Effector CD8-positive, alpha-beta T cell (primary cell): ENCODE data around the gene EVX2.

ENCODE experiments used
- DNase-seq: peaks from one replicate; lab custom pipeline; 2025; lab: John Stamatoyannopoulos, UW

EVX2 gene

DNA sequence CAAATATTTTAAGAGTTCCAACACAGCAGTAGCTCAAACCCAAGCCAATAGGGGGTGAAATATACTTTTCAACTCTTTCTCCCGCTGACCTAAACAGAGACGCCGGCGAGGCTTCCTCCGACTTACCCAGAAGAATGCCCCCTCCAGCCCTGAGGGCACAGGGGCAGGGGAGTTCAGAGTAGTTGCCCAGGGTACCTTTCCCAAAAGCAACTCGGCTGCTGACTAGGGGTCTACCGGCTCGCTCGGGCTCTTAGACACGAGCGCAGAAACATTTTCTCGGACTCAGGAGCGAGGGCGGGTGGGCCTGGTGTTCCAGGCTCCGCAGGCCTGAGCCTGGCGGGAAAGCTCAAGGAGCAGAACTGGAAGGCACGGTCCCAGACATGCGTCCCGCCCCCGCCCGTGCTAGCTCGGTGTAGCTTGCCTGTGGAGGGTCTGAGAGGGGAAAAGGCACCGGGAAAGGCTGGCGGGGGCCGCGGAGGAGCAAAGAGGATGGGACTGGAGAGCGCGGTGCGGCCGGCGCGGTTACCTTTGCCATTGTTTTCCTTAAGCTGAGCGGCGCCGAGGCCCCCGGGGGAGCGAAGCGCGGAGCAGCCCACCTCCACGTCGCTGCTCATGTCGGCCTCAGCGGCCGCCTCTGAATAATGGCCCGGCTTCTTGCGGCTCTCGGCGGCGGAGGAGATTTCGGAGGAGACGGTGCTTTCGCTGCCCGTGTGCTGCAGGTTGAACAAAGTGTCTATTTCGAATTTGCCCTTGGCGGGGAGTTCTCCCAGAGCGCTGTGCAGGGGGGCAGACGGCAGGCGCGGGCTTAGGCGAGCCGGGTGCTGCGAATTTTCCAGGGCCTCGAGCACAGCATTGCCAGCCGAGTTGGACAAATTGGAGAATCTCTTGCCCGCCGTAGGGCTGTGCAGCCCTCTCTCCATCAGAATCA lies 674 bp downstream of the EVX2 start:
- DNase-seq: no peak

DNA sequence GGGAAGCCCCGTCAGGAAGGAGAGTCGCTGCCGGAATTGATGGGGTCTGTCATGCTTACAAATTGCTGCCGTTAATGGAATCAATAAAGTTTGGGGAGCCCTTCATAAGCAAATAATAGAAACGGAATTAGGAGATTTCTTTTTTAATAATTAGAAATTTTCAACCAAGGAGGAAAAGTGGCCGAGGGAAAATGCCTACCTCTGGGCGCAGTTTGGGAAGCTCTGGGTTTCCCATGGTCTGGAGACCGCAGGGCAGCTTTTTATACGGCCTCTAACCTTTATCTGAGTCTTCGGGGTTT lies 1.3 kb downstream of the EVX2 start:
- no peak for DNase-seq

DNA sequence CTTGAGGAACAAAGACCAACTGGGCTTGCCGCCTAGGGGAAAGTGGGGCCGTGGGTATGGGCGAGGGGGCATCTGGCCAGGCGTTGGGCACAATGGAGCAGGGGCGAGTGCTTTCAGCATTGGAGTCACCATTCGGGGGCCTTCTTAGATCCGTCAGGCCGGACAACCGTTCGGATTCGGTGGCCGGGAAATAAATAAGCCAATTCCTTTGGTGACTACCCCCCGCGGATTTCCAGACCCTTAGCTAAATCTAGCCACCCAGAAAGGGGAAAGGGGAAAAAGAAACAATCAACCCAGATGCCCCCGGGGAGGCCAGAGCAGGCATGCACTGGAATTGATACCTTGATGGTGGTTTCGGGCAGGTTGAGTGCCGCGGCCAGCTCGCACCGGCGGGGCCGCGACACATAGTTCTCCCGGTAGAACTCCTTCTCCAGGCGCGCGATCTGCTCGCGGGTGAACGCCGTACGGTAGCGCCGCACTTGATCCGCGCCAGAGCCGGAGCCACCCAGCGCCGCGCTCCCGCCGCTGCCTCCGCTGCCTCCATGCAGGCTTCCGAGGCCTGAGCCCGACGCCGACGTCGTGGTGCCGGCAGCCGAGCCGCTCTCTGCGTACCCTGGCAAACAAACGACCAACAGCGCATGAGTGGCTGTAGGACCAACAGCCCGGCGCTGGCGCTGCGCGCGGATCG lies 1.8 kb downstream of the EVX2 start:
- no peak for DNase-seq

DNA sequence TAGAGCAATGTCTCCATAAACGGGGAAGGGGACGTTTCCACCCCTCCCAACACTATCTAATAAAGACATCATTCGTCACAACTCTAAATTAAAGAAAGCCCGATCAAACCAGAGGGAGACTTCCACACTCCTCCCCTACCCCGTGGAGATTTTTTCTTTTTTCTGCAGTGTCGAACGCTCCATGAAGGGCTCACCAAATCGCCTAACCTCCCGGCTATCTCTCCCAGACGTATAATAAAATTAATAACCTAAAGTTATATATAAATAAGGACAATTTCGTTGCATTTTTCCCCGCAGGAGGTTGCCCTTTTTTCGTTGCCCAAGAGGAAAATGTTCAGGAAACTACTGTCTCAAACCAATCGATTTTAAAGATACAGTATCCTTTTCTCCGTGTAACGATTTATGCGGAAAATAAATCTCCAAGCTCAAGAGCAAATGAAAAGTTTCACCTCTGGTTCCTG lies 2.4 kb downstream of the EVX2 start:
- DNase-seq: no peak

DNA sequence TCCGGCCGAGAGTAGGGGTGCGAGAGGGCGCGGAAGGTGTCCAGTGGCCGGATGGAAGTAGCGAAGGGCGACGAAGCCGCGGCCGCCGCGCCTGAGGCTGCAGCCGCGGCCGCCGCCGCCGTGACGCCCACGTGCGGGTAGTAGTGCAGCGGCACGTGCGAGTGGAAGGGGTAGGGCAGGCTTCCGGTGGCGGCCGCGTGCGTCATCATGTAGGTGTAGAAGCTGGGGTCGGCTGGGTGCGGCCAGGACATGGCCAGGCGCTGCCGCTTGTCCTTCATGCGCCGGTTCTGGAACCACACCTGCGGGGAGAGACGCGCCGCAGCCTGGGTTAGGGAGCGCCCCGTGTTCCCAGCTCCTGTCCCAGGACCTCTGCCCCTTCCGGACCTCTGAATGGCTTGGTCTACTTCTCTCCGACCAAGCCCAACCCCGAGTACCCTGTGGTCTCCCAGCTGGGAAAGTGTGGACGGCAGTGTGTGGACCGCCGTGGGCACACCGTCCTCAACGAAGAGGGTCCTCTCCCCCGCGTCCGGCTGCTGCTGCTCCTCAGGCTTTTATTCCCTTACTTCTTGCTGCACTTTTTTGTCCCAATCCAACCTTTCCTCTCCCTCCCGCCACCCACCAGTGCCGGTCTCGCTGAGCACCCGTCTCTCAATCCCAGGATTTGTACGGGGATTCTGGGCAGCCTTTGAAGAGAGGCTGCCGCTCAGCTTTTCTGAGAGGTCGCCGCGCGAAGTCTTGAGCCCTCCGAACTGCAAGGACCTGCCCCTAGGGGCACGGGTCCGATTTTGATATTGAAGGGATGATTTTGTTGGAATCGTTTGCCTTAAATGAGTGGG lies 3.0 kb downstream of the EVX2 start:
- no peak for DNase-seq

DNA sequence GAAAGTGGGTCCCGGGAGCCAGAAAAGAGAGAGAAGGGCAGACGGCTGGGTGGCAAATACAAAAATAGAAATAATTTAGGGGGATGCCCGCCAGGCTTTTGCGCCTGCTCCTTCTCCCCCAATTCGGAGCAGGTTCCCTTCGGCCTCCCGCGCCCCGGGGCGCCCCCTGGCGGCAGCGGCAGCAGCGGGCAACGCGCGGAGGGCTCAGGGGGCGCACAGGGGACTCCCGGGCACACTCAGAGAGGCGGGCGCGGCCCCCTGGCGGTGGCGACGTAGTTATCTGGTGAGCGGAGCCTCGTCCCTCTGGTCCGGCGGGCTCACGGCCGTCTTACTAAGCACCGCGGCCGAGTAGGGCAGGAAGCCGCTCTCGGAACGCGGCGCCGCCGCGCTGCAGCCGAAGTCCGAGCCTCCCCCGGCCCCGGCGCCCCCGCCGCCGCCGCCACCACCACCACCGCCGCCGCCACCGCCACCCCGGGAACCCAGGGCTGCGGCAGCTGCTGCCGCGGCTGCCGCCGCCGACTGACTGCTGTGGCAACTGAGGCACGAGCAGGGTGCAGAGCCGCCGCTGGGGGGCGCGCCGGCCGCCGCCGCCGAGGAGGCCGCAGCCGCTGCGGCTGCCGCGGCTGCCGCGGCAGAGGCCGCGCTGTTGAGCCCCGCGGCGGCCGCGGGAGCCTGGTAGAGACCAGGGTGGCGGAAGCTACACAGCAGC lies 3.8 kb downstream of the EVX2 start:
- no peak for DNase-seq

DNA sequence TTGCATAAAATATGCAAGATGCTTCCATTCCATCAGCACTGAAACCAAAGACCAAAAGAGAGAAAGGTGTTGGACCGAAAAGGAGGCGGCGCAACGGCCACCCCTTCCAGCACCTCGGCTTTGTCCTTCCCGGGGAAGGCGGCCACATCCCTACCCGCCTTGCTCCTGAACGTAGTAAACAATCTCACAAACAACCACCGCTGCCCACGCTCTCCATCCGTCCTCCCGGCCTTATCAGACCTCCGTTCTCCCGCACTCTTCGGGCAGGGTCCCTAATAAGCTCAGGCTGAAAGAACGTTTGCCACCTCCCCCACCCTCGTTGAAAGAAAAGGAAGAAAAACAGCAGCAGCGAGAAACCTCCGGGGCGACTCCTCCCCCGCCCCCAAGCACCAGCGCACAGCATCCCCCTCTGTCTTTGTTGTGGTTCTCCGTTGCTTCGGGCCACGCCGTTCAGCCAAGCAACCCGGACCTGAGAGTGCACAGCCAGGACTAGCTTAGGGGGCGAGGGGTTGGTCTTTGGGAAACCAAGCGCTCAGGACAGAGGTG lies 4.4 kb downstream of the EVX2 start:
- no peak for DNase-seq

DNA sequence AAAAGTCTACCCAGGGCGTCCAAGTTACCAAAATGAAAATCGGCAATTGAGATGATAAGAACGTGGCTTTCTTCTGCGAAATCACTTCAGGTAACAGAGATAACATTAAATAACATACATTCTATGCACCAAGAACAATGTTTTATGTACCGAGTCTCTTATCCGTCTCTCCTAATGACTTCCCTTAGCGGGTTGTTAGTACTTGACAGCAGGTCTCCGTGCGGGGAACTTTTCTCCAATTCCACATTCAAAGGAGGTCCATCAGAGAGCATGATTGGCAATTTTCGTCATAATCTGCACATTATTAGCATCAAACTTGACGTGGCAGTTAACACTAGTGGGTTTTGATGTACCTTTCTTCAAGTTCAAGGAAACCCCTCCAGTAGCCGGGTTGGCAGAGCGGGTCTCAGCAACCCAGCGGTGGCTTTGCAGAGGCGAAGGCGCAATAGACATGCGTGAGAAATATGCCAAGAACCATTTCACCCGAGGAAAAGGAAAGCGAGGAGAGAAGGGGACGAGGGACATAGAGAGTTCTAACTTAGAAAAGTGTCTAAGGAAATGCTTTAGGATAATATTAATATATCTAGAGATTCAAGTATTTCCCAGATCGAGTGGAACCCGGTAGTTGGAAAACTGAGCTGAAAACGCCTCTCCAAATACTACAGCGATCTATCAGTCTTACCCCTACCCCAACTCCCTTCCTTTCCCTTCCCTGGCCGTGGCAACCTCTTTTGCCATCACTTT lies 5.0 kb downstream of the EVX2 start:
- no peak for DNase-seq

DNA sequence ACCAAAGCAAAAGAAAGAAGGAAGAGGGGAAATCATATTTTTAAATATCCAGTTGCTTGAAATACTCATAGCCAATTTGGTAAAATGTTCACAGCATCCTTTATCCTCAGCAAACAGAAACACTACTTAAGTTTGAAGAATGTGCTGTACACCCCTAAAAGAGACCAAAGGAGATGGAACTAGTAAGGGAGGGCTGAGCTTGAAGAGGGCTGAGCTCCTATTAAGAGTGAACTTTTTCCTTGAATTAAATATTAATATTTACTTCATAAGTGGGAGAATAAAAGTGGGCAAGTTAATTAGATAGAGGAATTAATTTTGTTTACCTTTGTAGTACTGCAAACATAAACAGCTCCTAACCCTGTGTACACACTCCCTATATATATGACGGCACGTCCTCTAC lies 7.0 kb downstream of the EVX2 start:
- DNase-seq: no peak

DNA sequence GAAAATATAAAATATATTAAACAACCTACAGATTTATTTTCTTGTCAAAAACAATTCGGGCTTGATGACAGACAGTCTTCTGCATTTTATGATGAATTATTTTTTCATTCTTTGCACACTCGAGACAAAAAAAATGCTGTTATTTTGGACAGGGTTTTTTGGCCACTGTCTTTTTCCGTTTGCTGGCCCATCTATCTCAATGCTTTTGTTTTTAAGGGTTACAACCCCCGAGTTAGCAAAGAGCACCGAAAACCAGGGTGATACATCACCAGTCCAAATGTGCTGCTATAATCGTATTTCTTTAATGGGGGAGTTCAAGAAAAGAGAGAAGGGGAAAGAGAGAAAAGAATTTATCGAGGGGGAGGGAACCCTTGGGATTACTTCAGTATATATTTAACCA lies 7.7 kb downstream of the EVX2 start:
- DNase-seq: no peak

DNA sequence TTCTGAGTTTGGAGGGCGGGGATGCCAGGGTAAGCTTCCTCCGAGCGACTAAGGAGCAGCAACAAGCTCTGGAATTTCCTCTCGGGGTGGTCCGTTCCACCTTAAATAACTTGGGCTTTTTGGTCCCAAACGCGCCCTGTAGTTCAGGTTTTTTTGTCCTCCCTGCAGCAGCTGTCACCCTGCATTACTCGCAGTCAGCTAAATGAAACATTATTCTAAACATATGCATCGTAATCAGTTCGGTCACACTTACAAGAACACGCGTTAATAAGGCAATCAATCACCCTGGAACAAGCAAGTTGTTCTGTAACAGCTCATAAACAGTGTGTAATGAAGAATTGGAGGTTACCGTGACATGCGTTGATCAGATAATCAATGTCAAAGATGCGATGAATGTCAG lies 8.3 kb downstream of the EVX2 start:
- no peak for DNase-seq

DNA sequence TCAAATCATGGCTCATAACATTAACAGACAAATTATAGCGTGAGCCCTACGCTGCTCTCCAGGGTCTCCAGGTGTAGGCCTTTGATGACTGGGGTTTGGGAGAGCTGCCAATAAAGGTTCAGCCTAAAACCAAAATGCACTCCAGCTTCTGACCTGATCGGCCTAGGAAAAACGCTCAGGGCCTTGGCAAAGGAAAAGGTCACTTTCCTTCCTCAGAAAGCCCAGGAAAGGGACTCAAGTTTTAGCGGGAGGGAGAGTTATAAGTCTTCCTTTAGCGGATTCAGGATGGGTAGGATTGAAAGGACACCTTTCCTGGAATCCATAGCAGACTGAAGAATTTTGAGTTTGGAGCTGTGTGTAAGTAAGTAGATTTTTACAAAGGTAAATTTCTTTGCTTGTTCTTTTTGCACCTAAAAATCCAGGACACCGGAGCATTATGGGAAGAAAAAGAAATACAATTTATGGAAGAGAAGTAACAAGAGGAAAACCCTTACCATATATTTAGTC lies 8.8 kb downstream of the EVX2 start:
- DNase-seq: no peak

DNA sequence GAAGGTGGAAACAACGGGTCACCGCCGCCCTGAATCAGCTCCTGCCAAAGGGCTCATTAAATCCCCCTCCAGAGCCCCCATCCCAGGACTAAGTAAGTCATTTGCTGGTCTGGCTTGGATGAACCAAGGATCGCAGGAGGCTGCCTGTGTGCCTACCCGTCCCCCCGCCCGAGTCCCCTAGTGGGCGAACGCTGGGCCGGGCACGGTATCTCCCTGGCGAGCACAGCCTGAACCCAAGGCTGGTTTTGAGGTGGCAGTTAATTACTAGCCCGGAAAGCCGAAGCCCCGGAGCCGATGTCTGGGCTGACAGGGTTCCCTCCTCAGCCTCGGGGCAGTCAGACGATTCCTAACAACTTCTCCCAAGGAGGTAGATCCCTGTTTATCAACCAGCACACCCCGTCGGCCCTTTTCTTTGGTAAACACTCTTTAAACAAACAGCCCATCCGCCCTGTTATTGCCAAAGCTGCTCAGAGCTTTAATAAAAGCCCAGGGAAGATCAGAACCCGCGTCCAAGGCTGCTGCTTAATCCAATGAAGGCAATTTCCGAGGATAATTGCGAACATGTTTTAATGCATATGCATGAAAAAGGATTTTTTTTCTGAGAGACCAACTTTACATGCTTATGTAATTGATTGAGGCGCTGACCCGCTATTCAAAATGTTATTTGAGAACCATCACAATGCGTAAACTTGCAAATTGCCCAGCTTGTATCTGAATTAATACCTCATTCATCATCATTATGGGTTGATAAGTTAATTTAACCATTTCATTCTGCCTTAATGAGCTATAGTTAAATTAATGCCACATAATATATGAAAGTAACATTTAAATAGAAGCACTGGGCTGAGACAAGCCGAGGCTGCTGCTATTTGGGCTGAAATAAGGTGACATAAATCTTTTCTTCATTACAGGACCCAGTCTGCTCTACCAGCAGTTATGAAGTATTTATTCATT lies 10.5 kb downstream of the EVX2 start:
- no peak for DNase-seq

DNA sequence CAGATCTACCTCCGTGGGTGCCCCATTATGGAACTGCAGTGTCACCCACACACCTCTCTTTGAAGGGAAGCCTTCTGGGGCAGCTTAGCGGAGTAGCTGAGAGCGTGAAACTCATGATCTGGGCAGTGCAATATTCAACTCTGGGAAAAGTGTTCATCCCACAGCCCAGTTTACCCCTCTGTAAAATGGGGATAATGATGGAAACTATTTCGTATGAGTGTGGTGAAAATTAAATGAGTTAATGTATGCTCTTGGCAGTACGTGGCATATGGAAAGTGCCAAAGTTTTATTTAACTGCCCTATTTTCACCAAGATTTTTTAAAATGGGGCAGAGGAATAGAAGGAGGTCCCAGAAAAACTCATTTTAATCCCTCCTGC lies 11.5 kb downstream of the EVX2 start:
- no peak for DNase-seq

DNA sequence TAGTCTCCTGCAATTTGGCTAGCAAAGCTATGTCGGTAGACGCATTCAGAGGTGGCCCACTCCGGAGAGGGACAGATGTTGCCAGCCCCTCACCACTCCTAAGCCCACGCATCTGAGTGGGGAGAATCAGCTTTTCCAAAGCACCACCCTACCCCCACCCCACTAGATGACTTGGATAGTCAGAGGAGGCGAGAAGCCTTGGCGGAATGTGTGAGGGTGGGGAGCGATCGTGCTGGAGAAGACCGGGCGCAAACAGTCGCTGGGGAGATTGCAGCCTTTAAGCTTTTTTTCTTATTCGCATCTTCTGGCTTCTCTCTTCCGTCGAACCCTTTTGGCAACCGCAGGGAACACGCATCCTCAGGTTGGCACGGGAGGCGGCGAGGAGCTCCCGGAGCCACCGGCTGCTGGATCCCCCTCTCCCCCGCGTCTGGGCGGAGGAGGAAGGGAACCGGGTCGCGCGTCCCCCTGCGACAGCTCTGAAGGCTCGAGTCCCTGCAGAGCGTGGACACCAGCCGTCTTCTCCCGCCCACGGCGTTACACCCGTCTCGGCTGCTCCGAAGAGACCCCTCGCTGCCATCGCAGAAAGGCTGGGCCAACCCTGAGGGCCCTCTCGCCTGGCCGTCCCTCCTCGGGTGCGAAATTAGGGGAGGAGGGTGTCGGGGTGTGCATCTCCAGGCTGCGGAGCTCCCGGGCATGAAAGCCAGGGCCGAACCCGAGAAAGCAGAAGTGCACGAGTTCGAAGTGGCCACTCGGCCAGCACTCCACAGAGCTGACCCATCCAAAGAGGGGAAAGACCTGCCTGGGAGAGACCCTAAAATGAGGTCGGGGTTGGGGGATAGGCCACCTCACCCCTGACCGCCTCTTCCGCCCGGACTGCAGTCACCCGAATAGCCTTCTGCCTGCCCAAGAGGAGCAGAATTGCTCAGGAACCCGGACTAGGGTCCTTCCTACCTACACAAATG lies 12.2 kb downstream of the EVX2 start:
- DNase-seq: no peak

DNA sequence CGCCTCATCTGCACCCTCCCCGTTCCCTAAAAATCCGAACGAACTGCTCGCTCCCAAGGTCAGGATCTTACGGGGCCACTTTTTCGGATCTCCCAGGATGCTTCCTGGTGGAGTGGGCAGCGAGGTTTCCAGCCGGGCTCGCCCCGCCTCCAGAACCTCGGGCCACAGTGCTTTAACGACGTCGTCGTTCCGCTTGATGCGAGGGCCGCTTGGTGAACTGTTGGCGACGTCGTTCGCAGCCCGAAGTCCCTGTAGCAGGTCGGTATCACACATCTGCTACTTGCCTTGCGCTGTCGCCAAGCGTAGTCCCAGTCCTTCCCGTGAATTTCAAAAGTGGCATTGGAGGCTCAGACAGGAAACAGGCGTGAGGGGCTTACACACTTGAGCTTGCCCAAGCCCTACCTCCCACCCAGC lies 15.3 kb downstream of the EVX2 start:
- no peak for DNase-seq

DNA sequence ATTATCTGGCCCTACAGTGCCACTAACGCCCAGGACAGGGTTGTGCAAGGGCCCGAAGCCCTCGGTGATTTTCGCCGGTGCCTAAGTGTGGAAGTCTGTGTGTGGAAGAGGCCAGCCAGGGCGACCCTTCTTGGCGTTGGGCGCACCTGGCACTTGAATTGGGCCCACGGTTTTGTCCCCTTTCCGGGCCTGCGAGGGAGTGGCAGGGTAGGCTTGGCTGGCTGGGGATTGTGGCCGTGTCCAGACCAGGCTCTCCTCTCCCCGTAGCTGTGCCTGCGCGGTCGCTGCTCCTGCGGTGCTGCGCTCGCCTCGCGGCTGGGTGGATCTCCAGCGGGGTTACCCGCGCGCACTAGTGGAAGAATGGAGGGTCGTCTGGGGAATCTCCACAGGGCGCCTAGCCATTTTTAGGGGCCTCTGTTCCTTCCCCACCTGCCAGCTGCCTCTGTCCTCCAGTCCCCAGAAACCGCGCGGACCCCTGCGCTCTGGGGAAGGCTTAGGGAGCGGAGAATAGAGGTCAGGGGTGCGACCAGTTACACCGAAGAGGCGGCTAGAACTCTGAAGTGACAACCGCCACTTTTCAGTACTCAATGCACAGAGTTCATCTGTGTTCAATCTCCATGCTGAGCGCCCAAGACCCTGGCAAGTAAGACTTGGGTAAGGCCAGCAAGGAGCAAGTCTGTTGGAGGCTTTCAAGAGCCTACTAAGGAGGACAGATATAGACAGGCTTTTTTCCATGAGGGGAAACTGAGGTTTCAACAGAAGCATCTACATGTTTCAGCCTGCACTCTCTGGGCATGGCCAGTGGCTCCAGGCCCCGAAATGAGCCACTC lies 16.0 kb downstream of the EVX2 start:
- no peak for DNase-seq
